Measurements from ENCODE around the gene SUCLG2. TPM values are rescaled to one million over a fixed set of nuclear protein-coding genes. Genes with fewer than 3 reads are reported as not detected.

SUCLG2 gene
- total RNA-seq, 1 experiment from 2014 or later, result 22.3 TPM

DNA sequence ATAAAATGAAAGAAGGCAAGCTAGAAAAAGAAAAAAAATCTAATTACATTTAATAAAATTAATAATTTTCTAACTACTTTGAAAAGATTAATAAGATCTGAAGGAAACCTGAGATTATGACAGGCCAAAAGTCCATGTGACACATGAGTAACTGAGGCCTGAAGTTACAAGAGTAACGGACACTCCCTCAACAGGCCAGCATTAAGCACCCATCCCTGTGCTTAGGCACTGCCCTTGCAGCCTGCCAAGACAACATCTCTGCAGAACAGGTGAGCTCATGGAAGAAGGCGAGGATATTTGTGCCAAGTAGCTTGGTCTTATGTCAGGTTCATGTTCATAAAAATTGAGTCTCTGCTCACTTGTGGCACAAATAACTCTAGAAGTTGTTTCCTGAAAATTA, 31.8 kb downstream of the SUCLG2 start:
- intact Hi-C loops (cut with micrococcal nuclease), result no loop called here
- Histone ChIP-seq H3K9ac (ENCODE audit: low read length) (no peak overlapping the region), H3F3A (ENCODE audit: low read length, unreplicated experiment) (no peaks in the 10 kb centered on the region), H3K27me3 (ENCODE audit: low read length) (no peaks in the 10 kb centered on the region), H3K27ac (ENCODE audit: low read length) (no peak overlapping the region), H3K4me3 (ENCODE audit: low read length) (no peak overlapping the region), H3K9me3 (ENCODE audit: low read length) (no peaks in the 10 kb centered on the region), H3K36me3 (ENCODE audit: low read depth, low read length) (no peaks in the 10 kb centered on the region), H3K4me2 (ENCODE audit: low read length) (no peak overlapping the region), H3K79me2 (ENCODE audit: low read length) (0 out of 2 replicates have a peak, but pooled peaks cover 3% of the 10 kb centered on the region), H2AFZ (ENCODE audit: low read length) (no peak overlapping the region), H3K9me2 (replicated peaks; ENCODE audit: low read length) (no peaks in the 10 kb centered on the region), H3K4me1 (ENCODE audit: insufficient read depth, low read length) (no peaks in the 10 kb centered on the region), H4K20me1 (ENCODE audit: low read length) (no peaks in the 10 kb centered on the region)
- POLR2A ChIA-PET (ENCODE audit: unreplicated experiment), result no interaction called here
- DNase-seq (no peak), ATAC-seq (no peak)
- BruUV-seq (replicated peaks), result no TSS peak
- TF ChIP-seq EZH2phosphoT487 (IDR thresholded peaks at IDR 0.05; ENCODE audit: borderline replicate concordance, low read length) (no peak), CTCF (conservative IDR thresholded peaks at IDR 0.05; ENCODE audit: low read depth, low read length) (no peak), EZH2 (IDR thresholded peaks at IDR 0.05; ENCODE audit: low read length, unreplicated experiment) (no peak)
- CTCF ChIA-PET, result no interaction called here

DNA sequence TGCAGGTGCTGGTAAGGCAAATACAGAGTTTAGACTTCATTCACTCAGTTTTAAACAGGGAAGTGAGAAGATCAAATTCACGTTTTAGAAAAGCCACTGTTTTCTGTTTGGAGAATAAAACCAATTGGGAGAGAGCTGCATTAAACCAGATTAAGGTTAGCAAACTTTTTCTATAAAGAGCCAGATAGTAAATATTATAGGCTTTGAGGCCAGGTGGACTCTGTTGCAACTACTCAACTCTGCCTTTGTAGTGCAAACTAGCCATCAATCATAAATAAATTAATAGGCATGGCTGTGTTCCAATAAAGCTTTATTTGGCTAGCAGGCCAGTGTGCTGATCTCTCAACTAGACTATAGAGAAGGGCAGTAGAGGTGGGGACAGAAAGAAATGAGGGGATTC, 33.5 kb downstream of the SUCLG2 start:
- ChIA-PET CTCF (no interaction called here), POLR2A (ENCODE audit: unreplicated experiment) (no interaction called here)
- no peak for TF ChIP-seq CTCF (conservative IDR thresholded peaks at IDR 0.05; ENCODE audit: low read depth, low read length)
- TF ChIP-seq EZH2phosphoT487 (IDR thresholded peaks at IDR 0.05; ENCODE audit: borderline replicate concordance, low read length), result no peak
- no peak for TF ChIP-seq EZH2 (IDR thresholded peaks at IDR 0.05; ENCODE audit: low read length, unreplicated experiment)
- DNase-seq, result no peak
- Histone ChIP-seq H4K20me1 (ENCODE audit: low read length) (no peaks in the 10 kb centered on the region), H3K4me3 (ENCODE audit: low read length) (no peak overlapping the region), H3K36me3 (ENCODE audit: low read depth, low read length) (no peaks in the 10 kb centered on the region), H3F3A (ENCODE audit: low read length, unreplicated experiment) (no peaks in the 10 kb centered on the region), H3K4me1 (ENCODE audit: insufficient read depth, low read length) (no peaks in the 10 kb centered on the region), H3K9me2 (replicated peaks; ENCODE audit: low read length) (no peaks in the 10 kb centered on the region), H3K27me3 (ENCODE audit: low read length) (no peaks in the 10 kb centered on the region), H2AFZ (ENCODE audit: low read length) (no peak overlapping the region), H3K4me2 (ENCODE audit: low read length) (no peak overlapping the region), H3K79me2 (ENCODE audit: low read length) (0 out of 2 replicates have a peak, but pooled peaks cover 3% of the 10 kb centered on the region), H3K27ac (ENCODE audit: low read length) (no peak overlapping the region), H3K9me3 (ENCODE audit: low read length) (no peaks in the 10 kb centered on the region), H3K9ac (ENCODE audit: low read length) (no peak overlapping the region)
- no peak; the same call in 1 of the 2 replicates for ATAC-seq
- no TSS peak for BruUV-seq (replicated peaks)
- intact Hi-C loops (cut with micrococcal nuclease), result no loop called here

- no peak overlapping the region for H3K27ac ChIP-seq (ENCODE audit: low read length)
- H3K4me1 ChIP-seq (ENCODE audit: insufficient read depth, low read length), result no peaks in the 10 kb centered on the region
- H3K9ac ChIP-seq (ENCODE audit: low read length), result no peak overlapping the region
- ATAC-seq (no peak), DNase-seq (no peak)
- 0 out of 2 replicates have a peak, but pooled peaks cover 3% of the 10 kb centered on the region for H3K79me2 ChIP-seq (ENCODE audit: low read length)
- H3K27me3 ChIP-seq (ENCODE audit: low read length), result no peaks in the 10 kb centered on the region
- H3K4me3 ChIP-seq (ENCODE audit: low read length), result no peak overlapping the region
- intact Hi-C loops (cut with micrococcal nuclease), result no loop called here
- ChIA-PET POLR2A (ENCODE audit: unreplicated experiment) (no interaction called here), CTCF (no interaction called here)
- no peak overlapping the region for H3K4me2 ChIP-seq (ENCODE audit: low read length)
- no peaks in the 10 kb centered on the region for H3K9me2 ChIP-seq (replicated peaks; ENCODE audit: low read length)
- TF ChIP-seq EZH2 (IDR thresholded peaks at IDR 0.05; ENCODE audit: low read length, unreplicated experiment) (no peak), CTCF (conservative IDR thresholded peaks at IDR 0.05; ENCODE audit: low read depth, low read length) (no peak), EZH2phosphoT487 (IDR thresholded peaks at IDR 0.05; ENCODE audit: borderline replicate concordance, low read length) (no peak)
- no peaks in the 10 kb centered on the region for H4K20me1 ChIP-seq (ENCODE audit: low read length)
- no TSS peak for BruUV-seq (replicated peaks)
- no peaks in the 10 kb centered on the region for H3K36me3 ChIP-seq (ENCODE audit: low read depth, low read length)
- H2AFZ ChIP-seq (ENCODE audit: low read length), result no peak overlapping the region
- H3F3A ChIP-seq (ENCODE audit: low read length, unreplicated experiment), result no peaks in the 10 kb centered on the region
- no peaks in the 10 kb centered on the region for H3K9me3 ChIP-seq (ENCODE audit: low read length)
These were observed 34.4 kb downstream of the SUCLG2 start for GRCh38 chr3:67619991-67620390.
